SW480 (cell line): ENCODE results near the gene ZNRD2.
A peak's percentile ranks its signal among the peaks of the same experiment; 100 is the strongest.

ENCODE experiments used
- DNase-seq: peaks from one replicate; pipeline ENCODE4 v3.0.0-alpha.2; 2016; ENCODE audit warnings: low spot score

Gene ZNRD2

GRCh38 chr11:65573391-65574079 is 3.3 kb downstream of the ZNRD2 start:
- no peak for DNase-seq

DNA sequence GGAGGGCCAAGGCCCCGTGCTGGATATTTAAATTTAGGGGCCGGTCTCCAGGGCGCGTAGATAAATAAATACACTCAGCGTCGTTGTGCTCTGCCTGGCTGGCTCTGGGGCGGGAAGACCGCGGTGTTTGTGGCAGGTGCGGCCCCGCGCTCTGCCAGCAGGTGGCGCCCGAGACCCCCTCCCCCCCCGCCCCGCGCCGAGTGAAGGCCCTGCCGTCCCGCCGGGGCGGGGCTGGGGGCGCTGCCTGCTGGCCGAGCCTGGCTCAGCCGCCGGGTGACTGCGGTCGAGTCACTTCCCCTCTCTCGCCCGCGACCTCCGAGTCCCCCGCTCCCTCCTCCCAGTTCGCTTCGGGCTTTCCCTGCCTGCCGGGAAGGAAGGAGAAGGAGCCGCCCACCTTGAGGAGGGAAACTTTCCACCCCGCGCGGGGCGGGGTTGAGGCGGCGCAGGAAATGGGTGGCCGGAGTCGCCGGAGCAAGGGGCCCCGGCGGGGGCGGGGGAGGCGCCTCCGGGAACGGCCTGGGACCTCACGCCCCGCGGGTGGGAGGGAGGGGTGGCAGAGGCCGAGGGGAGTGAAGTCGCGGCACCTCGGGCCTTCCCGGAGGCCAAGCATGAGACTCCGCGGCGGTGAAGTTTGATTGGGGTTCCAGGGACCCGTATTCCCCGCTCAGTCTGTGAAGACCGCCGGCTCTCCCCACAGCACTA is 4.0 kb downstream of the ZNRD2 start:
- peak; percentile 92 for DNase-seq

GRCh38 chr11:65574811-65575567 is 4.7 kb downstream of the ZNRD2 start:
- DNase-seq: peak; percentile 58

DNA sequence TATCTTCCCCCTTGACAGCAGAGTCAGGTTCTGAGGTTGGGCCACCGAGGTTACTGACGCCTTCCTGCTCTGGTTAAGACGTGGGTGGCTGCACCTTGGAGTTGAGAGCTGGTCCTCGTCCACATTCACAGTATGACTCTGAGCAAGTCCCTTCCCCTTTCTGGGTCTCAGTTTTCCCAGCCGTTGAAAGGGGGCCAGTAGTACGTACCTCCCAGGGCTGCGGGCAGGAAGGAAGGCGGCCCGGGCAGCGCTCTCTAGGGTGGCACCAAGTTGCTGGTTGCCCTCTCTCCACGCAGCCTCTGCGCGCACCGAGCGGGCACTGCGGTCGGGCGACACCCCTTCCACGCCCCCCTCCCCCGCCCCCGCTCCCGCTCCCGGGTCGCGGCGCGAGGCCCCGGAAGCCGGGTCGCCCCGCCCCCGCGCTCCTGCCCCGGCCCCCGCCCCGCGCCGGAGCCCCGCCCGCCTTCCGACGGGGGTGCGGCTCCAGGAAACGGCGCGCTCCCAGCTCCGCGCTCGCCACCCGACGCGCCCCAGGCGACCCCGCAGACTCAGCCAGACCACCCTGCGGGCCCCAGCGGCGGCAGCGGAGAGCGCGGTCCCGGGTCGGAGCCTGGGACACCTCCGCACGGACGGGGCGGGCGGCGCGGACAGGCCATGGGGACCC is 5.4 kb downstream of the ZNRD2 start, which contains the start of gene EHBP1L1:
Gene EHBP1L1 (plus strand): TSS at position 486 of the 664 bp plus-strand sequence. CDS start 250 bp downstream, outside the sequence.
- peak; percentile 62 for DNase-seq

- no peak for DNase-seq
Observed at GRCh38 chr11:65576232-65576866, 6.1 kb downstream of the ZNRD2 start.

DNA sequence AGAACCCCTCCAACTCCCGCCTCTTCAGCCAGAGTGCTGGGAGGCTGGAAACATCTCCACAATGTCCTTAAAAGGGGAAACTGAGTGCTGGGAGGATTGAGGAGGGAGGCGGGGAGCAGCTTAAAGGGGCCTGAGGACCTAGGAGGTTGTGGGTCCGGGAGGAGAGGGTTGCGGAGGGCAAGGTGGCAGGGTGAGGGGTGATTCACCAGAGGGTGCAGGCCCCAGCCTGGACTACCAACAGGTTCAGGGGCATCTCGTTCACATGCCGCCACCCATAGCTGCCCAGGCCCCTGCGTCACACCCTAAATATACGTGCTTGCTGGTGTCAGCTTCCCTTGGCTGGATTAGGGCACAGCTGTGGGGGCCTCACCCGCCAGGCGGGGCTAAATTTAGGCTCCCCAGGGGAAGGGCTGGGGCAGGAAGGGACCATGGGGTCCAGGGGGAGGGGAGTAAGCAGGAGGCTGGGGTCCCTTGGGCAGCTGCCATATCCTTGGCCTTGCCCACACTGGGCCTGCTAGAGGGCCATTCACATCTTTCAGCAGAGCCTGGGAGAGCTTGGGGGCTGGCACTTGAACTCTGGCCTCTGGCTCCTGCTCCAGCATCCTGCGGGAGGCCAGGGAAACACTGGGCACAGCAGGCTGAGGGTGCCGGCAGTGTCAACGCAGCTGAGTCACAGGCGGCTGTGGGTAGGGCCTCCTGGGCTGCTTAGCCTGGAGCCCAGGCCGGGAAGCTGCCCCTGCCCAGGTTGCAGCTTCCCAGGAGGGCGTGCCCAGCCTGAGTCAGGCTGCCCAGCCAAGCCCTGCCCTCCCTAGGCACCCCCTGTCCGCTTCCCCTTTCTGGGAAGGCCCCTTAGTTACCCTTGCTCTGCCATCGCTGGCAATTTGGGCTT is 6.8 kb downstream of the ZNRD2 start:
- DNase-seq: peak; percentile 87

- no peak for DNase-seq
Observed at GRCh38 chr11:65577756-65578109, 7.5 kb downstream of the ZNRD2 start.

GRCh38 chr11:65578134-65578533 is 7.9 kb downstream of the ZNRD2 start:
- no peak for DNase-seq

DNA sequence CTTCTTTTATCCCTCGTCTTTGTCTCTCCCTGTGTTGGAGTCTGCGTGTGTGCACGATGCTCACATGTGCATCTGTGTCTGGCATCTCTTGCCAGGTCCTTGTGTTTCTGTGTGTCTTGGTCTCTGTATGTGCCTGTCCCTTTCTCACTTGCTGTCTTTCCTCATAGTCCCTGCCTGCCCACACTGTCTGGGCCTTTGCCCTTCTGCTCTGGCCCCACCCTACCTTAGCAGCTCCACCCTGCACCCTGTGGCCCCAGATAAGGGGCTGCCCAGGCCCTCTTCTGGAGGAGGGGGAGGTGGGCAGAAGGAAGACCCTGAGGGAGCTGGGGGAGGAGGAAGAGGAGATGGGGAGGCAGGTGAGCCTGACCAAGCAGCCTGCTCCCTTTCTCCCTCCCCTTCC is 8.4 kb downstream of the ZNRD2 start:
- no peak for DNase-seq

DNA sequence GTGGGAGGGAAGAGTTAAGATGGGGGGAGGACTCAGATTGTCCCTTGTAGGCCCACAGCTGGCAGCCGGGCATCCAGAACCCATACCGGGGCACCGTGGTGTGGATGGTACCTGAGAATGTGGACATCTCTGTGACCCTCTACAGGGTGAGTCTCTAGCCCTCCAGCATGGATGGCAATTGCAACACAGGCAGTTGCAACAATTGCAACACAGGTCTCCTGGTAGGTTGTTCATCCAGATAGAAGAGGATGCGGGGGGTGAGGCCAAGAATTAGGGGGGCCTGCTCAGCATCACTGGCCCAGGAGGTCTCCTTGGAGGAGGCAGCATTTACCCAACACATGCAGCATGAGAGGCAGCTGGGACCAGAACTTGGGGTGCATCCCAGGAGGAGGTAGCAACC is 9.0 kb downstream of the ZNRD2 start:
- DNase-seq: no peak

GRCh38 chr11:65580031-65580692 is 9.9 kb downstream of the ZNRD2 start:
- no peak for DNase-seq

- no peak for DNase-seq
Observed at GRCh38 chr11:65580756-65581155, 10.5 kb downstream of the ZNRD2 start.

DNA sequence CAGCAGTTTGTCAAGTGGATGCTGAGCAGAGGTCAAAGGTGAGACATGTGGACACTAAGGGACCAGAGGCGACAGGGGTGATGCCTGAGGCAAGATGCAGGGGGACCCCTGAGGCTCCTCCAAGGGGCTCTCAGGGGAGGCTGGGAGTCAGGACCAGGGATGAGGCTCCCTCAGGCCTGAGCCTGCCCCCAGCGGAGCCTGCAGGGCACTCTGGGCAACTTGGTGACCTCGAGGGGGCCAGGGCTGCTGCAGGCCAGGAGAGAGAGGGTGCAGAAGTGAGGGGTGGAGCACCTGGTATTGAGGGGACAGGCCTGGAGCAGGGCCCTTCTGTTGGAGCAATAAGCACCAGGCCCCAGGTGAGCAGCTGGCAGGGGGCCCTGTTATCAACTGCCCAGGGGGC is 11.7 kb downstream of the ZNRD2 start:
- no peak for DNase-seq

- no peak for DNase-seq
Observed at GRCh38 chr11:65583589-65583988, 13.3 kb downstream of the ZNRD2 start.

DNA sequence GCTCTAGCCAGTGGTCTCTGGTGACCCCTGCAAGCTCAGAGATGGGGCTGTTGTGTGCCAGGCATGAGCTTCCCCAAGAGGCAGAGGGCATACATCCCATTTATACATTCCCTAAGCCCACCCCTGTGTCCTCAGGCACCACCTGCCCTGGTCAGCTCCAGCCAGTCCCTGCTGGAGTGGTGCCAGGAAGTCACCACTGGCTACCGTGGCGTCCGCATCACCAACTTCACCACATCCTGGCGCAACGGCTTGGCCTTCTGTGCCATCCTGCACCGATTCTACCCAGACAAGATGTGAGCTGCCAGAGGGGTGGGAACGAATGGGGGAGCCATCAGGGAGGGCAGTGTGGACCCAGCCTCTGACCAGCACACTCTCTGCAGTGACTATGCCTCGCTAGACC is 13.8 kb downstream of the ZNRD2 start:
- DNase-seq: no peak

- DNase-seq: no peak
Observed at GRCh38 chr11:65584723-65585171, 14.5 kb downstream of the ZNRD2 start.

- DNase-seq: no peak
Observed at GRCh38 chr11:65585396-65586246, 15.3 kb downstream of the ZNRD2 start.

- no peak for DNase-seq
Observed at GRCh38 chr11:65586247-65586630, 16.0 kb downstream of the ZNRD2 start.

DNA sequence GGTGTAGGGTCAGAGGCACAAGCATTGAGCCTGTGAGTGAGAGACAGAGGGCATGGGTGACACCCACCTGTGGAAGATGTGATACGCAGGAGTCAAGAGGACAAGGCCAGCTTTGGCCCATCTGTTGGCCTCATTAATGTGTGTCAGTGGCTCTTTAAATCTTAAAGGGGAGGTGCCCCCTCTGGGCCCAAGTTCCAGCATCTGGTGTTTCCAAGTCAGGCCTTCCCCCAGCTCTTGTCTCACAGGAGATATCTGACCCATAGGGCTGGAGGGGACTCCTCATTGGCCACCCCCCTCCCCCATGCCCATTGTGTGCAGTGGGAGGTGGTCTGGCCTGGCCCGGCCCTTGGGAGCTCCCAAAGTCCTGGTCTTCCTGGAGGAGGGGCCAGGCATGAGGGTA is 16.4 kb downstream of the ZNRD2 start:
- DNase-seq: no peak
